GM13976 (cell line): ENCODE results near the gene CNTNAP2.

ENCODE experiments used
- DNase-seq: peaks from one replicate; pipeline ENCODE4 v3.0.0; 2012; ENCODE audit warnings: low spot score
- in situ Hi-C: fragments of 300-500 bp; cut with MboI; formaldehyde crosslinking; loops from one replicate; pipeline ENCODE4 v1.12.0; 2022; ENCODE audit warnings: low sequenced_read_pairs, mixed read lengths, inconsistent platforms; ENCODE audit not compliant: unreplicated experiment
- TF ChIP-seq, protein P1 (sequence below): IDR thresholded peaks from 2 replicates; pipeline ENCODE4 v1.5.1; 2012; ENCODE audit warnings: borderline replicate concordance, mild to moderate bottlenecking; ENCODE audit not compliant: insufficient read depth; ENCODE audit errors: extremely low read depth, missing control alignments, control extremely low read depth

The CNTNAP2 gene

DNA sequence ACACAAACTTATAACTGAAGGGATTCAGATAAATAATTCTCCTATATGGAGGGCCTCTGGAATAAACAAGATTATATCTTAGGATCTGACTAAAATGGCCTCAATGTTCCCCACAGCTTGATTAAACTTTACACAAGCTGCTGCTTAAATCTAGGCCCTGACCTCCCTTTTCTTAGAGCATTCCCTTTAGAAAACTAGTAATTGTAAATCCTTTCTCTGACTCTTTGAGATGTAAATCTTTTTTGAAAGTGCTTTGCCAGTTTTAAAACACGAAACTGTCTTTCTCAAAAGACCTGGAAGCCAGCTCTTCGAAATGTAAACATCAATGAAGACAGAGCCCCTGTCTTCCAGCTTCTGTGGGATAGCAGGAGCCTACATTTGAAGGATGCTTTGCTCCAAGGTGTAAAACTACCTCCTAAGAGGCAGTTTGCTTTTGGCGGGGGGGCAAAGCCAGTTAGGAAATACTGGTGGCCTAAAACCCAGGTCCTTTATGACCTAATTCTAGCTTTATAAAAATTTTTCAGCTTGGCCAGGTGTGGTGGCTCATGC, 758.7 kb downstream of the CNTNAP2 start:
- TF ChIP-seq, protein P1, sequence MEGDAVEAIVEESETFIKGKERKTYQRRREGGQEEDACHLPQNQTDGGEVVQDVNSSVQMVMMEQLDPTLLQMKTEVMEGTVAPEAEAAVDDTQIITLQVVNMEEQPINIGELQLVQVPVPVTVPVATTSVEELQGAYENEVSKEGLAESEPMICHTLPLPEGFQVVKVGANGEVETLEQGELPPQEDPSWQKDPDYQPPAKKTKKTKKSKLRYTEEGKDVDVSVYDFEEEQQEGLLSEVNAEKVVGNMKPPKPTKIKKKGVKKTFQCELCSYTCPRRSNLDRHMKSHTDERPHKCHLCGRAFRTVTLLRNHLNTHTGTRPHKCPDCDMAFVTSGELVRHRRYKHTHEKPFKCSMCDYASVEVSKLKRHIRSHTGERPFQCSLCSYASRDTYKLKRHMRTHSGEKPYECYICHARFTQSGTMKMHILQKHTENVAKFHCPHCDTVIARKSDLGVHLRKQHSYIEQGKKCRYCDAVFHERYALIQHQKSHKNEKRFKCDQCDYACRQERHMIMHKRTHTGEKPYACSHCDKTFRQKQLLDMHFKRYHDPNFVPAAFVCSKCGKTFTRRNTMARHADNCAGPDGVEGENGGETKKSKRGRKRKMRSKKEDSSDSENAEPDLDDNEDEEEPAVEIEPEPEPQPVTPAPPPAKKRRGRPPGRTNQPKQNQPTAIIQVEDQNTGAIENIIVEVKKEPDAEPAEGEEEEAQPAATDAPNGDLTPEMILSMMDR = no peak
- in situ Hi-C loops = no loop called here
- no peak for DNase-seq

DNA sequence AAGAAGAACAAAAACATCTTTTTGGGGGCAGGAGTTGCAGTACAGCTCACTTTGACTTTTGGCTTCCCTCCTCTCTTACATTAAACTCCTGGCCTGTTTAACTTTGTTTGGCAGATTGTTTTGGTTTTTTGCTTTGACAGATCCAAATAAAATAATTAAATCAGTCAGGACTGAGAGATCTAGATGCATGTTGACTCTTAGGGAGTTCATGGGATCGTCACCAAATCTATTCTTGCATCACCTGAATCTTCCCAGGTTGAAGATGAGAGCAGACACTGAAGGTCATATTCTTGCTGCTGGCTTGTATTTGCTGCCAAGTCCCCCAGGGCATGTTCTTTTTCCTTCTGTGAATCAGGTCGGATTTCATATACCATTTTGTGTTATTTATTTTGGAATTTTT, 759.4 kb downstream of the CNTNAP2 start:
- in situ Hi-C loops = no loop called here
- TF ChIP-seq, protein P1 = no peak
- DNase-seq = no peak

DNA sequence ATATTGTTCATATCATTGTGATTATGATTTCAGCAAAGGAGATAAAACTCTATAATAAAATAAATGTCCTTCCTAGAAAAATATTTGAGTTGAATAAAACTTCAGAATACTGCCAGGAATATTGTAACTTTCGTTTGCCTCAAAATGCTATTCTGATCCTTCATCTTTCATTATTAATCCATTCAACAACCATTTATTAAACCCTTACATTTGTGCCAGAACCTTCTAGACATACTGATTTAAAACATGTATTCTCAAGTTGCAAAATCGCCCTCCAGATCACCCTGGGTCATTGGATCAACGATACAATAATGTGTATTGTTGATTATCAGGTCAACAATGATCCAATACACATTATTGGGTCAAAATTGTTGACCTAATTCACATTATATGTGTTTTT, 759.8 kb downstream of the CNTNAP2 start:
- in situ Hi-C loops = no loop called here
- DNase-seq = no peak
- TF ChIP-seq, protein P1 = no peak

DNA sequence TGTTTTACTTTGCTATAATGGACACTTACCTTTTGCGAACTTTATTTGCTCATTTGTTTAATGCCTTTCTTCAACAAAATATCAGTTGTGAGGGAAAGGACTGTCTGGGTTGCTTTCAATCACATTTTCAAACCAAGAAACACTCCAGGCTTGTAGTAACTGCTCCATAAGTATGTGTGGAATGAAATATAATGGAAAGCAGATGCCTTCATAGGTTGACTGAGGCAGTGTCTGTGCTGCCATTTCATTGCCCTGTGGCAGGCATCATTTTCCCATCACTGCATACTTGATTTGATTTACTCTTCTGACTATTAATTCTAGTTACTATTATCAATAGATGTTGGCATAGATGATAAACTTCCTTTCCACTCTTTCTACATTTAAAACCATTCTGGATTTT, 762.3 kb downstream of the CNTNAP2 start:
- in situ Hi-C loops = no loop called here
- no peak for DNase-seq
- TF ChIP-seq, protein P1 = no peak

DNA sequence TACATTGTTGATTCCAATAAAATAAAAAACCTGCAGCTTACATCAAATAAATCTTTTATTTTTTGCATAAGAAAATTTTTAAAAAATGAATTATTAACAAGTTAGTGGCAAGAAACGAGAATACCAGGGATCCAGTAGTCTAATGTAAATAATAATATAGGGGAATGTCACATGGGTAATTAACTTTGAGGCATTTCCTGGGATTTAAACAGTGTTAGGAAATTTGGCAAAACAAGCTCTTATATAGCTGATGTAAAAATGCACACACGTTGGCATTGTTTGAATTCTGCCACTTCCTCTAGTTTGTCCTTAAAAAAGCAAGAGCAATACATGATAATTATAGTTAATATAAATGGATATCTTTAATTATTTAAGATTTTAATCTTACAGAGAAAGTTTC, 768.6 kb downstream of the CNTNAP2 start:
- in situ Hi-C loops = no loop called here
- TF ChIP-seq, protein P1 = no peak
- no peak for DNase-seq

DNA sequence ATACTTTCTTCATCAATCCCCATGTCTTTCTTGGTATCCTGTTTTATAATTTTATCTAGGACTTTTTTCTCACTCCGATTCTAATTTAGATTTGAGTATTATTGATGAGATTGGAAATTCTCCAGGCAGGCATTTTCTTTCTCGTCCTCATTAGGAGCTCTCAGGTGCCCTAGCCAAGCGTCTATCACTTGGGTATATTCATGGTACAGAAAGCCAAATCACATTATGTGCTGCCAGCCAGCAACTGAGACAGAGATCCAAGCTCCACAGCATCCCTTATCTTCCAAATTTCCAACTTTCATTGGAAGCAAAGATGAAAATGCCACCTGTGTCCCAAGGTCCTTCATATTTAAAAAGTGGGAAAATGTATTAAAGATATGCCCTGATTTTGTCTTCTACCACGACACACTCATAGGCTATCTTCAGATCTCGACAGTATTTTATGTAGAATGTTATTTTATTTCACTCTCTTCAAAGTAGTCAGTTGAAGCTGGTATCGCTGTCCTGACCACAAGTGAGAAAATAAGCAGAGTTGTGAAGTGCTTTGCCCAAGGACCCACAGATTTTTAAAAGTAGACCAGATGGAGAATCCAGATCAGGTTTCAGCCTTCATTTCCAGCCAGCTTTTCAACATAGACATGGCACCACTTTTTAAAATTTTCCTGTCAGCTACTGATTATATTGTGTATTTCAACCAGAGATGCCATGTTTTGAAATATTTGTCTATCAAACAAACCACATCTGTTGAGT, 773.4 kb downstream of the CNTNAP2 start:
- in situ Hi-C loops = no loop called here
- no peak for DNase-seq

More for the DNA sequence above, 773.4 kb downstream of the CNTNAP2 start:
- TF ChIP-seq, protein P1 = no peak
